AG08395 (cell line): Measurements from ENCODE around the gene UGT1A8.
"Not testable (repeated sequence)": the region's sequence is repeated elsewhere in the genome, so short reads cannot be mapped to it uniquely, and the experiment has no call there.

Experiments used
- DNase-seq: peaks from one replicate; pipeline ENCODE4 v3.0.0; 2012; ENCODE audit warnings: mixed read lengths, low spot score

UGT1A8 gene

GRCh38 chr2:233714121-233714520 lies 96.7 kb downstream of the UGT1A8 start:
- DNase-seq, result no peak

GRCh38 chr2:233718552-233718951 lies 101.1 kb downstream of the UGT1A8 start, which contains the start of gene UGT1A4:
Gene UGT1A4, plus strand, starts transcription at chr2:233718736. Its CDS starts 85 bp downstream, at chr2:233718821.
- DNase-seq, result no peak

DNA sequence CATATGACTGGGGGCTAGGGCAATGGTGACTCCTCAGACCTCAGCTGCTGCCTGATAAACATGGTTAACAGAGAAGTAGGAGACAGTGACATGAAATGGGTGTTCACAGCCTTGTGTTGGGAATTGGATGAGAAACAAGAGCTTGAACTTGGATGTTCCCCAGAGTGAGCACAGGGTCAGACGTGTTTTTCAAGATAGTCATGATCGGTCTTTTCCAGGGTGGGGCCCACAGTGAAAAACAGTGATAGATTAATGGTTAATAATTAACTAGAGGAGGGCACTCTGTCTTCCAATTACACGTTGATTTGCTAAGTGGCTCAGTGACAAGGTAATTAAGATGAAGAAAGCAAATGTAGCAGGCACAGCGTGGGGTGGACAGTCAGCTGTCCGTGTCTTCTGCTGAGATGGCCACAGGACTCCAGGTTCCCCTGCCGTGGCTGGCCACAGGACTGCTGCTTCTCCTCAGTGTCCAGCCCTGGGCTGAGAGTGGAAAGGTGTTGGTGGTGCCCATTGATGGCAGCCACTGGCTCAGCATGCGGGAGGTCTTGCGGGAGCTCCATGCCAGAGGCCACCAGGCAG lies 111.4 kb downstream of the UGT1A8 start, which contains the start of gene UGT1A3:
Gene UGT1A3 (plus strand): TSS at position 320 of the 579 bp plus-strand sequence. CDS start 85 bp downstream, at position 405.
- no peak for DNase-seq

DNA sequence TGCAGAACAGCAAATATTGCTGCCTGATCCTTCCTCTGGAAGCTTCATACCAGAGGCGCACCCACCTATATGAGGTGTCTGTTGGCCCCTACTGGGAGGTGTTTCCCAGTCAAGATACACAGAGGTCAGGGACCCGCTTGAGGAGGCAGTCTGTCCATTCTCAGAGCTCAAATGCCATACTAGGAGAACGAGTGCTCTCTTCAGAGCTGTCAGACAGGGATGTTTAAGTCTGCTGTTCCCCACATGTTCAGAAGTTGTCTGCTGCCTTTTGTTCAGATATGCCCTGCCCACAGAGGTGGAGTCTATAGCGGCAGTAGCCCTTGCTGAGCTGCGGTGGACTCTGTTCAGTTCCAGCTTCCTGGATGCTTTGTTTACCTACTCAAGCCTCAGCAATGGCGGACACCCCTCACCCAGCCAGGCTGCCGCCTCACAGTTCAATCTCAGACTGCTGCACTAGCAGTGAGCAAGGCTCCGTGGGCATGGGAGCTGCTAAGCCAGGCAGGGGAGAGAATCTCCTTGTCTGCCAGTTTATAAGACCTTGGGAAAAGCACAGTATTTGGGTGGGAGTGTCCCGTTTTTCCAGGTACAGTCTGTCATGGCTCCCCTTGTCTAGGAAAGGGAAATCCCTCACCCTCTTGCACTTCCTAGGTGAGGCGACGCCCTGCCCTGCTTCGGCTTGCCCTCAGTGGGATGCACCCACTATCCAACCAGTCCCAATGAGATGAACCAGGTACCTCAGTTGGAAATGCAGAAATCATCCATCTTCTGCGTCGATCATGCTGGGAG lies 119.6 kb downstream of the UGT1A8 start:
- DNase-seq, result not testable (repeated sequence)

- no peak for DNase-seq
These were observed 123.4 kb downstream of the UGT1A8 start for GRCh38 chr2:233740870-233741269.

DNA sequence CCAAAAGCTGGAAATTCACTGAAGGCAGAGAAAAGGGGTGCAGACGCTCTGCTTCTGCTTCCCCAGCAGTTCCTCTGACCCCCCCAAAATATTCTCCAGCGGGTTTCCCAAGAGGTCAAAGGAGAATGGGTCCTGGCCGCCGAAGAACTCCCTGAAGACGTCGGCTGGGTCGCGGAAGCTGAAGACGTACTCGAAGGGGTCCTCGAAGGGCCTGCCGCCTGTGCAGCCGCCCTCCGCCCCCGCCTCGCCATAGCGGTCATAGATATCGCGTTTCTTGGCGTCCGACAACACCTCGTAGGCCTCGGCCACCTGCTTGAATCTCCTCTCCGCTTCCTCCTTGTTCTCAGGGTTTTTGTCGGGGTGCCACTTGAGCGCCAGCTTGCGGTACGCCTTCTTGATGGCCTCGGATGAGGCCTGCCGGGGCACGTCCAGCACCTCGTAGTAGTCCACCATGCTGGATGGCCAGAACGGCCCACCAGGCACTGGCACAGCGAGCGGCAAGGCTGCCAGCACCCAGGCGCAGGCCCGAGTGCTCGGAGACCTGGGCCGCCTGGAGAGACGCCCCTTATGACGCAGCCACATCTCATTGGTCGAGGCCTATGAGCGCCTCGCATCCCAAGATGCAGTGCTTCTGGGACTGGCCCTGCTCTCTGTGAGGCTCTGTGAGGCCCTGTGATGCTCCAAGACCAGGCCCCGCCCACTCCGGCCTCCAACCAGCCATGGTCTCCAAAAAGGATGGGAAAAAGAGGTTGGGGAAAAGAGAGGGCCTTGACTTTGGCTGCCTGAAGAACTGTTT lies 126.2 kb downstream of the UGT1A8 start:
- DNase-seq, result no peak

DNA sequence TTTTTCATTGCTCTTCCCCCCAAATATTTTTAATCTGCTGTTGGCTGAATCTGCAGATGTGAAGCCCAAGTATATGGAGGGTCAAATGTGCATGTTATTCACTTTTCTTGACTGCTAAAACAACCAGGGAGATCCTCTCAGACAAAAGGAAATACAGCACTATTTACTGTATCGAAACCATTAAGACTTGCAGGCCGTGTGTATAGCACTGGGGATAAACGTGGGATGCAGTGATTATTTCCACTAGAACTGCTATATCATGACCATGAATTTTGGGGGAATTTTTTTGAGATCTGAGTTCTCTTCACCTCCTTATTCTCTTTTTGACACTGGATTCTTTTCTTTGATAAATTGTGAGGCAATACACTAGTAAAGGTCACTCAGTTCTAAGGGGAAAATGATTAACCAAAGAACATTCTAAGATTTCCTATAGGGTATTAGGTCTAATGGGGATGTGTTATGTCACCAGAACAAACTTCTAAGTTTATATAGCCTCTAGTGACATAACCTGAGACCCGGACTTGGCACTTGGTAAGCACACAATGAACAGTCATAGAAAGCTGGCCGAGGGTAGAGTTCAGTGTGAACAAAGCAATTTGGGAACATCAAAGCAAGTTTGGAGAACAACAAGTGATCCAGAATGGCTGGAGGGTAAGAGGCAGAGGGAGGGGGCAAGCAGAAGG lies 127.8 kb downstream of the UGT1A8 start:
- no peak for DNase-seq

DNA sequence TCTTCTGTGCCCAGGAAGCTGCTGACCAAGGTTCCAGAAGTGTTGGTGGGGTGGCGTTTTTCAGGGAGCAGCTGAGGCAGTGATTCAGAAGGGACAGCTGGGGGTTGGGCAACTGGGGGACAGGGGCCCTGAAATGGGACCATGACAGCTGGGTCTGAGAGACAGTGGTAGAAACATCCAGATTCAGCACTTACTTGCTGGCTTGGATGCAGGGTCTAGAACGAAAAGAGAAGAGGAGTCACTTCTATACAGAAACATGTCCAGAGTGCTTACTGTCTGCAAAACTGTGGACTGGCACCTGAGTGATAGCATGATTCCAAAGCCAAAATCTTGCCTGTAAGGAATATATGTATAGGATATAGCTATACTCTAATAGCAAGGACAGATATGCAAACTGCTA lies 128.4 kb downstream of the UGT1A8 start:
- not testable (repeated sequence) for DNase-seq

DNA sequence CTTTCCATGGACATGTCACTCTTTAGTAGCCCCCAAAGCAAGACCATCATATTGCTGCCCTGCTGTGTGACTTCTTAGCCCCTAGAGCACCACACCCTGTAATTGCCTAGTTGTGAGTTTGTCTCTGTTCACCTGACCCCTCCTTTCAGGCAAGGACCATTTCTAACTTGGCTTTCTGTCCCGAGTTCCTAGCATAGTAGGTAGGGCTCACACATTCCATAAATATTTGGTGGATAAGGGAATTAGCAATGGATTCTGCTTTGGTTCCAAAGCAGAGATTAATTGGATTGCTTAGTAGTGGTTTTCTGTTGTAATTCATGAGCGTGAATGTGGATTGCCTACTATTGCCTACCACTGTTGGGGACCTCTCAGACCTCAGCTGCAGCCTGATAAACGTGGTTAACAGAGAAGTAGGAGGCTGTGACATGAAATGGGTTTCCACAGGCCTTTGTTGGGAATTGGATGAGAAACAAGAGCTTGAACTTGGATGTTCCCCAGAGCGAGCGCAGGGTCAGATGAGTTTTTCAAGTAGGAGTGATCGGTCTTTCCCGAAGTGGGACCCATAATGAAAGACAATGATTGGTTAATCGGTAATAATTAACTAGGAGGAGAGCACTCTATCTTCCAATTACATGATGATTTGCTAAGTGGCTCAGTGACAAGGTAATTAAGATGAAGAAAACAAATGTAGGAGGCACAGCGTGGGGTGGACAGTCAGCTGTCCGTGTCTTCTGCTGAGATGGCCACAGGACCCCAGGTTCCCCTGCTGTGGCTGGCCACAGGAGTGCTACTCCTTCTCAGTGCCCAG lies 129.2 kb downstream of the UGT1A8 start:
- DNase-seq, result no peak

DNA sequence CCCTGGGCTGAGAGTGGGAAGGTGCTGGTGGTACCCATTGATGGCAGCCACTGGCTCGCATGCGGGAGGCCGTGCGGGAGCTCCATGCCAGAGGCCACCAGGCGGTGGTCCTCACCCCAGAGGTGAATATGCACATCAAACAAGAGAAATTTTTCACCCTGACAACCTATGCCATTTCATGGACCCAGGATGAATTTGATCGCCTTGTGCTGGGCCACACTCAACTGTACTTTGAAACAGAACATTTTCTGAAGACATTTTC lies 129.8 kb downstream of the UGT1A8 start:
- no peak for DNase-seq

- DNase-seq, result not testable (repeated sequence)
These were observed 133.3 kb downstream of the UGT1A8 start for GRCh38 chr2:233750689-233751088.

DNA sequence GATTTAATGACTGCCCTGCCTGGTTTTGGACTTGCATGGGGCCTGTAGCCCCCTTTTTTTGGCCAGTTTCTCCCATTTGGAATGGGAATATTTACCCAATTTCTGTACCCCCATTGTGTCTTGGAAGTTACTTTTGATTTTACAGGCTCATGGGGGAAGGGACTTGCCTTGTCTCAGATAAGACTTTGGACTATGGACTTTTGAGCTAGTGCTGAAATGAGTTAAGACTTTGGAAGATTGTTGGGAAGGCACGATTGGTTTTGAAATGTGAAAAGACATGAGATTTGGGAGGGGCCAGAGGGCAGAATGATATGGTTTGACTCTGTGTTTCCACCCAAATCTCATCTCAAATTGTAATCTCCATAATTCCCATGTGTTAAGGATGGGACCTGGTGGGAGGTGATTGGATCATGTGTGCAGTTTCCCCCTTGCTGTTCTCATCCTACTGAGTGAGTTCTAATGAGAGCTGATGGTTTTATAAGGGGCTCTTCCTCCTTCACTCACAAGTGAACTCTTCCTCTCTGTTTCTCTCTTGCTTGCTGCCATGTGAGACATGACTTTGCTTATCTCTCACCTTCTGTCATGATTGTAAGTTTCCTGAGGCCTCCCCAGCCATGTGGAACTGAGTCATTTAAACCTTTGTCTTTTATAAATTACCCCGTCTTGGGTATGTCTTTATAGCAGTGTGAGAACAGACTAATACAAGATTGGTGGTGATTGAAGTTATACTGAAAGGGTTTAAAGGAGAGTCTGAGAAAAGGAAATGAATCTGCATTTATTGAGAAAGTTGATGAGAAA lies 134.0 kb downstream of the UGT1A8 start:
- DNase-seq, result not testable (repeated sequence)

DNA sequence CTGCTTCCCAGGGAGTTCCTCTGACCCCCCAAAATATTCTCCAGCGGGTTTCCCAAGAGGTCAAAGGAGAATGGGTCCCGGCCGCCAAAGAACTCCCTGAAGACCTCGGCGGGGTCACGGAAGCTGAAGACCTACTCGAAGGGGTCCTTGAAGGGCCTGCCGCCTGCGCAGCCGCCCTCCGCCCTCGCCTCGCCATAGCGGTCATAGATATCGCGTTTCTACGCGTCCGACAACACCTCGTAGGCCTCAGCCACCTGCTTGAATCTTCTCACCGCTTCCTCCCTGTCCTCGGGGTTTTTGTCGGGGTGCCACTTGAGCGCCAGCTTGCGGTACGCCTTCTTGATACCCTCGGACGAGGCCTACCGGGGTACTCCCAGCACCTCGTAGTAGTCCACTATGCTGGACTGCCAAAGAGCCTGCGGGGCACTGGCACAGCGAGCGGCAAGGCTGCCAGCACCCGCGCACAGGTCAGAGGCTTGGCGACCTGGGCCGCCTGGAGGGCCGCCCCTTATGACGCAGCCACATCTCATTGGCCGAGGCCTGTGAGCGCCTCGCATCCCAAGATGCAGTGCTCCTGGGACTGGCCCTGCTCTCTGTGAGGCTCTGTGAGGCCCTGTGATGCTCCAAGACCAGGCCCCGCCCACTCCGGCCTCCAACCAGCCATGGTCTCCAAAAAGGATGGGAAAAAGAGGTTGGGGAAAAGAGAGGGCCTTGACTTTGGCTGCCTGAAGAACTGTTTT lies 137.6 kb downstream of the UGT1A8 start:
- DNase-seq, result no peak

GRCh38 chr2:233756429-233757081 lies 139.1 kb downstream of the UGT1A8 start:
- DNase-seq, result no peak

GRCh38 chr2:233758141-233758540 lies 140.7 kb downstream of the UGT1A8 start:
- no peak for DNase-seq

DNA sequence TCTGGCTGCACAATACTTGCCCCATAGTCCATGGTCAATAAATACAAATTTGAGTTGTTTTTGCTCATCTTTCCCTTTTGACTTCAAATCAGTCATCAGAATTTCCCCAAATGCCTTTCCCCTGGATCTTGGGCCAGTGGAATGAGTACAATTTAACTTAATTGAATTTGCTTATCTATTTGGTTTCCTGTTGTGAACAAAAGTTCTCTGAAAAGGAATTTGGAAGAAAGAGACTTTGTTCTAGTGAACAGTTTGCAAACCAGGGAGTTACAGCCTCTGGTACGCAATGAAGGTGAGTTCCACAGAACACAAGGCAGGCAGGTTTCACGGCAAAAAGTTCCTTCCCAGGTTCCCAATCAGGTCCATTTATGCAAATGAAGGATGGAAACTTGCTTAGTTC lies 141.4 kb downstream of the UGT1A8 start:
- DNase-seq, result no peak

DNA sequence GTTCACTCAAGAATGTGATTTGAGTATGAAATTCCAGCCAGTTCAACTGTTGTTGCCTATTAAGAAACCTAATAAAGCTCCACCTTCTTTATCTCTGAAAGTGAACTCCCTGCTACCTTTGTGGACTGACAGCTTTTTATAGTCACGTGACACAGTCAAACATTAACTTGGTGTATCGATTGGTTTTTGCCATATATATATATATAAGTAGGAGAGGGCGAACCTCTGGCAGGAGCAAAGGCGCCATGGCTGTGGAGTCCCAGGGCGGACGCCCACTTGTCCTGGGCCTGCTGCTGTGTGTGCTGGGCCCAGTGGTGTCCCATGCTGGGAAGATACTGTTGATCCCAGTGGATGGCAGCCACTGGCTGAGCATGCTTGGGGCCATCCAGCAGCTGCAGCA lies 142.6 kb downstream of the UGT1A8 start, which contains the start of gene UGT1A1:
Gene UGT1A1 (plus strand): TSS at position 228 of the 400 bp plus-strand sequence. CDS start 18 bp downstream, at position 246.
- DNase-seq, result no peak

DNA sequence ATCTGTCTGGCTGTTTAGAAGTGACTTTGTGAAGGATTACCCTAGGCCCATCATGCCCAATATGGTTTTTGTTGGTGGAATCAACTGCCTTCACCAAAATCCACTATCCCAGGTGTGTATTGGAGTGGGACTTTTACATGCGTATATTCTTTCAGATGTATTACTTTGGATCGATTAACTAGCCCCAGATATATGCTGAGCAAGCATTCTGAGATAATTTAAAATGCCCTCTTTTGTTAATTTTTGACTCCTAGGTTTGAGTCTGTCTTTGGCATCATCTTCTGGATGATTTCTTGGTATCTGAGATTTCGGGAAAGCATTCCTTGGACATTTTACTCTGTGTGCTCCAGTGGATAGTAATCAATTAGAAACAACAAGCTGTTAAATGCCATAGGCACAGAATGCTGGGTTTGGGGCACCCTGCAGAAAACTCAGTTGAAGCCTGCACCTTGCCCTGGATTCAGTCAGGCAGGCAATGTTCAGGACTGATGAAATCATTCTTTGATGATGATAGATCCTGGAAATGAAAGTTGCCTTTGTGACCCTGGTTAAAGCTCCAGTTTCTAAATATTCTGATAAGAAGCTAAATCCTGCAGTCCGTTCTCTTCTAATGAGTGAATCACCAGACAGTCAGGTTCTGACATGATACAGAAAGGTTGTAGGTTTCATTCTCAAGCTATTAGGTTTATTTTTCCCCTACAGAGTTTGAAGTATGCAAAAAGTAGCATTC lies 143.8 kb downstream of the UGT1A8 start:
- DNase-seq, result no peak

DNA sequence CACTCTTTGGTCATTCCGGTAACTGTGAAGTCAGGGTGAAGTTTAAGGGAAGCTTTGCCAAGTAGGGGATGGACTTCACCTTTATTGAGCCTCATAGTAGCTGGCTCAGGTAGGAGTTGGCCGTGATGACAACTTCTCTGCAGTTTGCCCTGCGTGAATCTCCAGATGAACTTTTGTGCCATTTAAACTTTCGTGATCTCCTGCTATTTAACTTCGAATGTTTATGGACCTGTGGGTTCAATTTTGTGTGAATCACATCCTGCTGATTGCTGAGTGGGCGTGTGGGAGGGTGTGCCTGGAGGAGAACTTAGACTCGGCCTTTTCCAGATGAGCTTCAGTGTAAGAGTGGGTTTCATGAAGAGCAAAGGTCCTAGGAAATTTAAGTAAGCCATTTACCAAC lies 146.8 kb downstream of the UGT1A8 start:
- DNase-seq, result peak; percentile 18
